Measurements from ENCODE around the gene SMCO4.

- TF ChIP-seq CHD2 (IDR thresholded peaks at IDR 0.05; ENCODE audit: low read length) = no peak
- TF ChIP-seq ZNF274 (IDR thresholded peaks at IDR 0.05; ENCODE audit: borderline replicate concordance, extremely low read depth, low read length) = no peak
- TF ChIP-seq POLR2A (IDR thresholded peaks at IDR 0.05; ENCODE audit: control extremely low read depth in 1 of 2, low read depth in 2 of 2, low read length in 2 of 2) = no peak
- no peak for TF ChIP-seq CTCF (IDR thresholded peaks at IDR 0.05; ENCODE audit: control extremely low read depth in 1 of 3, insufficient read depth in 1 of 3, low read depth in 1 of 3, low read length in 3 of 3)
- TF ChIP-seq NRF1 (IDR thresholded peaks at IDR 0.05; ENCODE audit: low read depth, low read length) = no peak
- TF ChIP-seq SIN3A (conservative IDR thresholded peaks at IDR 0.05 in 1 of 2, IDR thresholded peaks at IDR 0.05 in 1 of 2; ENCODE audit: low read depth in 1 of 2, low read length in 2 of 2) = no peak
- TF ChIP-seq ATF2 (IDR thresholded peaks at IDR 0.05; ENCODE audit: low read length) = no peak
- TF ChIP-seq TBP (IDR thresholded peaks at IDR 0.05; ENCODE audit: low read depth, low read length) = no peak
- no peak for TF ChIP-seq MAX (IDR thresholded peaks at IDR 0.05)
- TF ChIP-seq EZH2 (IDR thresholded peaks at IDR 0.05; ENCODE audit: low read depth, low read length, severe bottlenecking) = no peak
- TF ChIP-seq TAF1 (IDR thresholded peaks at IDR 0.05; ENCODE audit: low read depth, low read length) = no peak
- TF ChIP-seq RNF2 (IDR thresholded peaks at IDR 0.05; ENCODE audit: borderline replicate concordance, low read depth, low read length, missing control alignments, poor library complexity, severe bottlenecking) = no peak
- TF ChIP-seq SIRT6 (IDR thresholded peaks at IDR 0.05; ENCODE audit: low read length) = no peak
These were observed 62.4 kb downstream of the SMCO4 start for GRCh38 chr11:93480756-93481155.
